Measurements from ENCODE around the gene OLAH. TPM values are rescaled to one million over a fixed set of nuclear protein-coding genes. Genes with fewer than 3 reads are reported as not detected.
"Not testable (repeated sequence)": the region's sequence is repeated elsewhere in the genome, so short reads cannot be mapped to it uniquely, and the experiment has no call there.

OLAH gene
- polyA plus RNA-seq (2013, experiment 1 of 2) = not detected
- not detected for polyA plus RNA-seq (2013, experiment 2 of 2)

- Histone ChIP-seq H3K27ac (replicated peaks; ENCODE audit: low read length) (no peak within 1 kb of the TSS), H3K79me1 (ENCODE audit: low read depth, low read length) (no peaks in the 10 kb centered on the region), H3K27me3 (ENCODE audit: control insufficient read depth in 3 of 3, insufficient read depth in 3 of 3, low read depth in 1 of 3, low read length in 3 of 3) (no peaks in the 10 kb centered on the region), H3K4me3 (ENCODE audit: low read length in 2 of 2) (no peak within 1 kb of the TSS), H3K23ac (ENCODE audit: low read depth, low read length, poor library complexity) (no peak within 1 kb of the TSS), H3K18ac (ENCODE audit: low read length) (no peak within 1 kb of the TSS), H2BK5ac (ENCODE audit: low read length) (no peak within 1 kb of the TSS), H2BK120ac (ENCODE audit: low read depth, low read length) (no peak within 1 kb of the TSS), H3K36me3 (replicated peaks in 1 of 2; ENCODE audit: control insufficient read depth in 2 of 2, insufficient read depth in 2 of 2, low read length in 2 of 2) (no peaks in the 10 kb centered on the region), H3K9ac (ENCODE audit: low read depth, low read length, poor library complexity) (no peak within 1 kb of the TSS), H3K4ac (ENCODE audit: low read length) (no peak within 1 kb of the TSS), H3K4me1 (ENCODE audit: control insufficient read depth in 2 of 2, insufficient read depth in 1 of 2, low read depth in 1 of 2, low read length in 2 of 2) (peaks cover 0 to 2% of the 10 kb centered on the region in 2 donors), H2BK12ac (ENCODE audit: low read length) (no peak within 1 kb of the TSS), H4K91ac (ENCODE audit: low read depth, low read length, poor library complexity) (no peak within 1 kb of the TSS), H2AK5ac (ENCODE audit: low read depth, low read length) (no peak within 1 kb of the TSS), H2AFZ (ENCODE audit: low read length) (no peak within 1 kb of the TSS), H3K4me2 (ENCODE audit: insufficient read depth, low read length, poor library complexity, severe bottlenecking) (no peak within 1 kb of the TSS), H3K9me3 (replicated peaks in 1 of 2; ENCODE audit: control insufficient read depth in 2 of 2, insufficient read depth in 1 of 2, low read depth in 1 of 2, low read length in 2 of 2) (peaks cover 0 to 2% of the 10 kb centered on the region in 2 donors), H4K8ac (ENCODE audit: low read depth, low read length) (no peak within 1 kb of the TSS), H2BK15ac (ENCODE audit: low read length) (no peak within 1 kb of the TSS), H3K14ac (ENCODE audit: low read length) (no peak within 1 kb of the TSS)
- DNase-seq (ENCODE audit: low spot score) = no peak
- WGBS, 2 donors (ENCODE audit: extremely low coverage in 2 of 2, insufficient read length in 2 of 2, insufficient replicate concordance in 1 of 2) = no CpG with 5 or more reads among the region's 1 CpG
Observed at GRCh38 chr10:15043674-15044073, at the start of gene OLAH. OLAH (plus strand) TSS chr10:15043943; CDS start chr10:15047289, 3,346 bp downstream.

- Histone ChIP-seq H2AFZ (ENCODE audit: low read length) (no peak overlapping the region), H3K18ac (ENCODE audit: low read length) (no peak overlapping the region), H3K4me1 (ENCODE audit: control insufficient read depth in 2 of 2, insufficient read depth in 1 of 2, low read depth in 1 of 2, low read length in 2 of 2) (peaks cover 0 to 4% of the 10 kb centered on the region in 2 donors), H3K9ac (ENCODE audit: low read depth, low read length, poor library complexity) (no peak overlapping the region), H3K4me3 (ENCODE audit: low read length in 2 of 2) (no peak overlapping the region), H2BK5ac (ENCODE audit: low read length) (no peak overlapping the region), H3K27ac (replicated peaks; ENCODE audit: low read length) (no peak overlapping the region), H2AK5ac (ENCODE audit: low read depth, low read length) (no peak overlapping the region), H4K91ac (ENCODE audit: low read depth, low read length, poor library complexity) (no peak overlapping the region), H3K4me2 (ENCODE audit: insufficient read depth, low read length, poor library complexity, severe bottlenecking) (no peak overlapping the region), H3K27me3 (ENCODE audit: control insufficient read depth in 3 of 3, insufficient read depth in 3 of 3, low read depth in 1 of 3, low read length in 3 of 3) (no peaks in the 10 kb centered on the region), H2BK120ac (ENCODE audit: low read depth, low read length) (peak overlapping the region; percentile 31), H3K14ac (ENCODE audit: low read length) (peak overlapping the region; percentile 8), H3K36me3 (replicated peaks in 1 of 2; ENCODE audit: control insufficient read depth in 2 of 2, insufficient read depth in 2 of 2, low read length in 2 of 2) (no peaks in the 10 kb centered on the region), H2BK15ac (ENCODE audit: low read length) (no peak overlapping the region), H4K8ac (ENCODE audit: low read depth, low read length) (no peak overlapping the region), H3K4ac (ENCODE audit: low read length) (no peak overlapping the region), H3K23ac (ENCODE audit: low read depth, low read length, poor library complexity) (no peak overlapping the region), H3K79me1 (ENCODE audit: low read depth, low read length) (no peaks in the 10 kb centered on the region), H3K9me3 (replicated peaks in 1 of 2; ENCODE audit: control insufficient read depth in 2 of 2, insufficient read depth in 1 of 2, low read depth in 1 of 2, low read length in 2 of 2) (no peaks in the 10 kb centered on the region), H2BK12ac (ENCODE audit: low read length) (no peak overlapping the region)
- no CpG with 5 or more reads among the region's 50 CpGs for WGBS, 2 donors (ENCODE audit: extremely low coverage in 2 of 2, insufficient read length in 2 of 2, insufficient replicate concordance in 1 of 2)
- no peak for DNase-seq (ENCODE audit: low spot score)
Observed at GRCh38 chr10:14995964-14996565, 47.7 kb upstream of the OLAH start.

GRCh38 chr10:15013530-15013929 is 30.2 kb upstream of the OLAH start:
- not testable (repeated sequence) for H2BK5ac ChIP-seq (ENCODE audit: low read length); H2BK12ac ChIP-seq (ENCODE audit: low read length); H3K79me1 ChIP-seq (ENCODE audit: low read depth, low read length); H3K23ac ChIP-seq (ENCODE audit: low read depth, low read length, poor library complexity); H3K36me3 ChIP-seq (replicated peaks in 1 of 2; ENCODE audit: control insufficient read depth in 2 of 2, insufficient read depth in 2 of 2, low read length in 2 of 2); H3K9me3 ChIP-seq (replicated peaks in 1 of 2; ENCODE audit: control insufficient read depth in 2 of 2, insufficient read depth in 1 of 2, low read depth in 1 of 2, low read length in 2 of 2); H3K18ac ChIP-seq (ENCODE audit: low read length); H2BK15ac ChIP-seq (ENCODE audit: low read length); H3K9ac ChIP-seq (ENCODE audit: low read depth, low read length, poor library complexity); H3K27ac ChIP-seq (replicated peaks; ENCODE audit: low read length); H3K14ac ChIP-seq (ENCODE audit: low read length); H3K4ac ChIP-seq (ENCODE audit: low read length); H2BK120ac ChIP-seq (ENCODE audit: low read depth, low read length); H4K91ac ChIP-seq (ENCODE audit: low read depth, low read length, poor library complexity); H3K27me3 ChIP-seq (ENCODE audit: control insufficient read depth in 3 of 3, insufficient read depth in 3 of 3, low read depth in 1 of 3, low read length in 3 of 3); H3K4me2 ChIP-seq (ENCODE audit: insufficient read depth, low read length, poor library complexity, severe bottlenecking); H4K8ac ChIP-seq (ENCODE audit: low read depth, low read length); H2AFZ ChIP-seq (ENCODE audit: low read length); H3K4me3 ChIP-seq (ENCODE audit: low read length in 2 of 2); DNase-seq (ENCODE audit: low spot score)
- Histone ChIP-seq H3K4me1 (ENCODE audit: control insufficient read depth in 2 of 2, insufficient read depth in 1 of 2, low read depth in 1 of 2, low read length in 2 of 2) (peaks cover 0 to 12% of the 10 kb centered on the region in 2 donors), H2AK5ac (ENCODE audit: low read depth, low read length) (peak overlapping the region; percentile 79)
- WGBS, 2 donors (ENCODE audit: extremely low coverage in 2 of 2, insufficient read length in 2 of 2, insufficient replicate concordance in 1 of 2) = no CpG with 5 or more reads among the region's 5 CpGs

- WGBS, 2 donors (ENCODE audit: extremely low coverage in 2 of 2, insufficient read length in 2 of 2, insufficient replicate concordance in 1 of 2) = no CpG with 5 or more reads among the region's 7 CpGs
- Histone ChIP-seq H3K23ac (ENCODE audit: low read depth, low read length, poor library complexity) (no peak overlapping the region), H4K8ac (ENCODE audit: low read depth, low read length) (no peak overlapping the region), H3K4me1 (ENCODE audit: control insufficient read depth in 2 of 2, insufficient read depth in 1 of 2, low read depth in 1 of 2, low read length in 2 of 2) (peaks cover 0 to 12% of the 10 kb centered on the region in 2 donors), H3K27me3 (ENCODE audit: control insufficient read depth in 3 of 3, insufficient read depth in 3 of 3, low read depth in 1 of 3, low read length in 3 of 3) (peaks cover 0 to 4% (median 0%) of the 10 kb centered on the region in 3 experiments), H2BK120ac (ENCODE audit: low read depth, low read length) (no peak overlapping the region), H3K4me2 (ENCODE audit: insufficient read depth, low read length, poor library complexity, severe bottlenecking) (no peak overlapping the region), H3K18ac (ENCODE audit: low read length) (no peak overlapping the region), H3K9ac (ENCODE audit: low read depth, low read length, poor library complexity) (no peak overlapping the region), H3K36me3 (replicated peaks in 1 of 2; ENCODE audit: control insufficient read depth in 2 of 2, insufficient read depth in 2 of 2, low read length in 2 of 2) (no peaks in the 10 kb centered on the region), H4K91ac (ENCODE audit: low read depth, low read length, poor library complexity) (no peak overlapping the region), H3K79me1 (ENCODE audit: low read depth, low read length) (no peaks in the 10 kb centered on the region), H2BK5ac (ENCODE audit: low read length) (no peak overlapping the region), H3K14ac (ENCODE audit: low read length) (no peak overlapping the region), H3K27ac (replicated peaks; ENCODE audit: low read length) (no peak overlapping the region), H2BK12ac (ENCODE audit: low read length) (no peak overlapping the region), H3K9me3 (replicated peaks in 1 of 2; ENCODE audit: control insufficient read depth in 2 of 2, insufficient read depth in 1 of 2, low read depth in 1 of 2, low read length in 2 of 2) (no peaks in the 10 kb centered on the region), H3K4me3 (ENCODE audit: low read length in 2 of 2) (no peak overlapping the region), H2BK15ac (ENCODE audit: low read length) (no peak overlapping the region), H2AFZ (ENCODE audit: low read length) (no peak overlapping the region), H2AK5ac (ENCODE audit: low read depth, low read length) (peak overlapping the region; percentile 70), H3K4ac (ENCODE audit: low read length) (no peak overlapping the region)
- DNase-seq (ENCODE audit: low spot score) = no peak
Observed at GRCh38 chr10:15015451-15015850, 28.3 kb upstream of the OLAH start.

Measured in neuronal stem cell (in vitro differentiated cells).